GM06990 (cell line): ENCODE results near the gene CELSR1.

Experiments
- DNase-seq: peaks from one replicate; pipeline ENCODE4 v3.0.0-alpha.2; 2011; ENCODE audit not compliant: insufficient read length; ENCODE audit errors: extremely low read depth
- H3K27me3 ChIP-seq: replicated peaks from 2 replicates; pipeline ENCODE4 v1.6.0; 2011; ENCODE audit warnings: low read length; ENCODE audit not compliant: control insufficient read depth, insufficient read depth
- H3K36me3 ChIP-seq: 2 replicates; pipeline ENCODE4 v1.5.1; 2011; ENCODE audit warnings: low read length; ENCODE audit not compliant: control insufficient read depth, insufficient read depth
- H3K4me3 ChIP-seq: replicated peaks from 2 replicates; pipeline ENCODE4 v1.5.1; 2011; ENCODE audit warnings: low read depth, mild to moderate bottlenecking, control low read depth, low read length
- CTCF ChIP-seq: IDR thresholded peaks from 2 replicates; pipeline ENCODE4 v1.5.1; 2011; ENCODE audit warnings: low read length, control low read depth, mild to moderate bottlenecking, inconsistent platforms; ENCODE audit not compliant: insufficient read depth, poor library complexity, severe bottlenecking

CELSR1 gene

GRCh38 chr22:46491946-46492345, 45.5 kb downstream of the CELSR1 start:
- DNase-seq = no peak
- Histone ChIP-seq H3K36me3 (no peaks in the 10 kb centered on the region), H3K4me3 (no peak overlapping the region), H3K27me3 (no peaks in the 10 kb centered on the region)
- TF ChIP-seq CTCF = no peak

GRCh38 chr22:46490538-46490937, 46.9 kb downstream of the CELSR1 start:
- TF ChIP-seq CTCF = no peak
- no peaks in the 10 kb centered on the region for H3K36me3 ChIP-seq
- H3K27me3 ChIP-seq = no peaks in the 10 kb centered on the region
- no peak overlapping the region for H3K4me3 ChIP-seq
- DNase-seq = no peak

GRCh38 chr22:46486996-46487717, 50.3 kb downstream of the CELSR1 start:
- Histone ChIP-seq H3K36me3 (no peaks in the 10 kb centered on the region), H3K27me3 (no peaks in the 10 kb centered on the region), H3K4me3 (no peak overlapping the region)
- DNase-seq = no peak
- TF ChIP-seq CTCF = no peak

GRCh38 chr22:46484861-46485595, 52.4 kb downstream of the CELSR1 start:
- no peaks in the 10 kb centered on the region for H3K36me3 ChIP-seq
- H3K4me3 ChIP-seq = no peak overlapping the region
- DNase-seq = no peak
- TF ChIP-seq CTCF = no peak
- no peaks in the 10 kb centered on the region for H3K27me3 ChIP-seq

GRCh38 chr22:46484156-46484860, 53.1 kb downstream of the CELSR1 start:
- Histone ChIP-seq H3K36me3 (no peaks in the 10 kb centered on the region), H3K4me3 (no peak overlapping the region), H3K27me3 (no peaks in the 10 kb centered on the region)
- no peak for TF ChIP-seq CTCF
- no peak for DNase-seq
